NCI-H187 treated with DMSO at 0.1 percent for 48 hours (cell line): Measurements from ENCODE around the gene ALLC.

Source experiments
- DNase-seq: peaks from one replicate; lab custom pipeline; 2025; lab: John Stamatoyannopoulos, UW

Gene ALLC

DNA sequence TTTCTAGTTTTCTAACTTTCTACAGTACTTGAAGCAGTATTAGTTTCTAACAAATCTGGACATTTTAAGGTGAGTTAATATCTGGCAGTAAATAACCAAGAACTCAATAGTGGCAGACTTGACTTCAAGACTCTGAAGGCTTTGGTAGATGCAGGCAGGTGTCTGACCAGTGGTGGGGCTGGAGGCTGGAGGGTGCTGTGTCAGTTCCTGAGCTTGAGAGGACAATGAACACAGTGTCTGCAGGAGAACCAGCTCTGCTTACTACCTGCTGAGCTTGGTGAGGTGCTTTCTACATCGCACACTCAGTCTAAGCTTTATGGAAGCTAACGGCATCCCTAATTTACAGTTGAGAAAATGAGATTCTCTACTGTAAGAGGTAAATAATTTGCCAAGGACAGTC lies 21.2 kb downstream of the ALLC start:
- no peak for DNase-seq

DNA sequence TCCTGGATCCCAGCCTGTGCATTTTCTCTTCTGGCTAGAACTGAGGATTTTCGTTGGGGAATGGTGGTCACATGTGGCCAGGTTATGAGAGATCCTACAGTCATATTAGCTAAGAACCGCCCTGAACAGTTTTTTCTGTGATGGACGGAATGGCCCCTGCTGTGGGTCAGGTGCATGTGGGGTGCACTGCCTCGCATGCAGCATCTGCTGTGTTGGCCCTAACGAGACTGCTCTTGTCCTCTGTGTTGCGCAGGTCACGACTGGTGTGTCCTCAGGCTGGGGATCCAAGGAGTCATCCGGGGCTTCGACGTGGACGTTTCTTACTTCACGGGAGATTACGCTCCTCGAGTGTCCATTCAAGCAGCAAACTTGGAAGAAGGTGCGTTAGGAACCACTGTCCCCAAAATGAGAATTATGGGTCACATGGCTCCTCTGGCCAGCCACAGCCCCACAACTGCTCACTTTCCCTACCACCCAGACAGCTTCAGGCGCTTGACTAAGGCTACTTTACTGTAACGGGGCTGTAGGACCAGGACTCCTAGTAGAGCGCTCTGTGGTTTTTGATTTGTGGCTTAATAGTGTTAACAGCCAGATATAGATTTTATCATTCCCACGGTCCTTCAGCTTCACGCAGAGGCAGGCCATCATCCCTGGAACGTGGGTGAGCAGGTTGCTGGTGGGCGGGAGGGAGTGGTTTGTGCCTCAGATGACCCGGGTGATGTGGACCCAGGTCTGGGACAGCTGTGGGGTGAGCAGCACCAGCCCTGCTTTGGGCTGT lies 21.8 kb downstream of the ALLC start:
- no peak for DNase-seq

- no peak for DNase-seq
These were observed 22.7 kb downstream of the ALLC start for GRCh38 chr2:3680548-3681345.

GRCh38 chr2:3681625-3682024 lies 23.6 kb downstream of the ALLC start:
- DNase-seq: no peak

GRCh38 chr2:3682811-3683210 lies 24.8 kb downstream of the ALLC start:
- no peak for DNase-seq

DNA sequence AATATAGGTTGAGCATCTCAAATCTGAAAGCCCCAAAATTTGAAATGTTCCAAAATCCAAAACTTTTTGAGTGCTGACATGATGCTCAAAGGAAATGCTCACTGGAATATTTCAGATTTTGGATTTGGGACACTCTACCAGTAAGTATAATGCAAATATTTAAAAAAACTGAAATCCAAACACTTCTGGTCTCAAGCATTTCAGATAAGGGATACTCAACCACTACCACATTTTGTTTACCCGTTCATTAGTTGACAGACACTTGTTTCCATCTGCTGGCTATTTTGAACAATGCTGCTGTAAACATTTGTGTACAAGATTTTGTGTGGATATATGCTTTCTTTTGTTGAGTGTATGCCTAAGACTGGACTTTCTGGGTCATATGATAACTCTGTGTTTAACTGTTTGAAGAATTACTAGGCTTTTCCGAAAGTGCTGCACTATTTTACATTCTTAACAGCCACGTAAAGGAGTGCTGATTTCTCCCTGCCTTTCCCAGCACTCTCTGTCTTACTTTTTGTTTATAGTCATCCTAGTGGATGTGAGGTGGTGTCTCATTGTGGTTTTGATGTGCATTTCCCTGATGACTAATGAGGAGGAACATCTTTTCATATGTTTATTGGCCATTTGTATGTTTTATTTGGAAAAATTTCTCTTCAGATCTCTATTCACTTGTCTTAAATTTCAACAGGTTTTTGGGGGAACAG lies 25.9 kb downstream of the ALLC start:
- DNase-seq: no peak

- no peak for DNase-seq
These were observed 32.2 kb downstream of the ALLC start for GRCh38 chr2:3689998-3690748.

DNA sequence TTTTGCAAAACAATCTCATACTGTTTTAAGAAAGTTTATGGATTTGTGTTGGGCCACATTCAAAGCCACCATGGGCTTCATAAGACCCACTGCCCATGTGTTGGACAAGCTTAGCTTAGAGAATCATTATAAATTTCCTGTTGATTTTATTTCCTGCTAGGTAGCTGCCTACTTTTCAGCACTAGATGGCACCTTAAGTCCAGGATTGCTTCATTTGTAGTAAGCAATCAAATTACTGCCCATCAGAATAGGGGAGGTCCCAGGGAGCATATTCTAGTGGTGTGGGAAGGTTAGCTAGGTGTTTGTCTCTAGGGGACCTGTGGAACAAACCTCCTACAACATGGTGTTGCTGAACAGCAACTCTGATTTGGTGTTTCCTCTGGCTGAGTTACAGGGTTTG lies 34.4 kb downstream of the ALLC start:
- DNase-seq: no peak

- no peak for DNase-seq
These were observed 38.5 kb downstream of the ALLC start for GRCh38 chr2:3696545-3696944.

DNA sequence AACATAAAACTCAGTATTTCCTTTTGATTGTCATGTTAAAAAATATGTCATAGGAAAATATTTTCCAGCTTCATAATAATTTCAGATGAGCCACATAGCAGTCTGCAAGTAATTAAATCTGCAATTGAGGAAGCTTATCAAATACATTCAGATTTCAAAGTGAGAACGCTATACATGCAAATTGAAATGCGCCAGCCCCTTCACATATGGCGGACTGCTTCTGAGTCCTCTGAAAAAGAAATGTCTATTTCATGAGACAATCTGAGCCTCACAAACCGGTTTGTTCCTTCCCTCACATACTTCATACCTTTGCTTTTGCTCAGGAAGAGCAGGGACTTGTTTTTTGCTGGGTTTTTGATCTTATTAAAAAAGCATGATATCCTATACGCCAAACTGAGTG lies 43.1 kb downstream of the ALLC start:
- DNase-seq: no peak

GRCh38 chr2:3703236-3703756 lies 45.3 kb downstream of the ALLC start, which contains the start of gene DCDC2C:
TSS of gene DCDC2C (plus strand) at chr2:3703575. CDS start at chr2:3703752, 177 bp downstream.
- no peak for DNase-seq

DNA sequence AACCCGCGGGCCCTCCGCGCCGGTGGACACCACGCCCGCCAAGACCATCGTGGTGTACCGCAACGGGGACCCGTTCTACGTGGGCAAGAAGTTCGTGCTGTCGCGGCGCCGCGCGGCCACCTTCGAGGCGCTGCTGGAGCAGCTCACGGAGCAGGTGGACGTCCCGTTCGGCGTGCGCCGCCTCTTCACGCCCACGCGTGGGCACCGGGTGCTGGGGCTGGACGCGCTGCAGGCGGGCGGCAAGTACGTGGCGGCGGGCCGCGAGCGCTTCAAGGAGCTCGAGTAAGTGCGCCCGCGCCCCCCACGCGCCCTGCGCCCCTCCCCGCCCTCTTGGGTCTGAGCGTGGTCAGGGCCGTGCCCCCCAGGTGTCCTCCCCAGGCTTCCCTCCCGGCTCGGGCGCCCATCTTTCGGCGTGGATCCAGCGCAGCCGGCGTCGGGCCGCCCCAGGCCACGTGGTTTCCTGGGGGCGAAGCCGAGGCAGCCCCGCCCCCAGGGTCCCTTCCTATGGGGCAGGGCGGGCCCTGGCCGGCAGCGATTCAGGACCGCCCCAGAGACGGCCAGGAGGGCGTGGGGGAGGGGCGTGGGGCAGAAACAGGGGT lies 45.9 kb downstream of the ALLC start:
- DNase-seq: no peak

DNA sequence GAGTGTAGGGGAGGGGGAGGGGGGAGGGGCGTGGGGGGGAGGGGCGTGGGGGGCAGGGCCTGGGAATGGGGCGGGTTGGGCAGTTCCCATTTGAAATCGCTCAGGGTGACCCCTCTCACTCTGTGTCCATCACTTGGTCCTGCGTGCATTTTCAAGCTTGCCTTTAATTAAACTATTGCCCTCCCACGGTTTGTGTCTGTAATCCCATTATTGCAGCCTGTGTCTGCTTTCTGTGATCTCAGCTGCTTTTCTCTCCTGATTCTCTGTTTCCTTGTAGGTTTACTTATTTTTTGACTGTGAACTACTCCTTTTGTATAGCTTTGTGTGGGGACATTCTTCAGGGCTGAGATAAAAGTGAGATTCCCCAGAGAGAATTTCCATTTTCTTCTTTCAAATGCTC lies 46.7 kb downstream of the ALLC start:
- no peak for DNase-seq

GRCh38 chr2:3705782-3706181 lies 47.8 kb downstream of the ALLC start:
- no peak for DNase-seq

DNA sequence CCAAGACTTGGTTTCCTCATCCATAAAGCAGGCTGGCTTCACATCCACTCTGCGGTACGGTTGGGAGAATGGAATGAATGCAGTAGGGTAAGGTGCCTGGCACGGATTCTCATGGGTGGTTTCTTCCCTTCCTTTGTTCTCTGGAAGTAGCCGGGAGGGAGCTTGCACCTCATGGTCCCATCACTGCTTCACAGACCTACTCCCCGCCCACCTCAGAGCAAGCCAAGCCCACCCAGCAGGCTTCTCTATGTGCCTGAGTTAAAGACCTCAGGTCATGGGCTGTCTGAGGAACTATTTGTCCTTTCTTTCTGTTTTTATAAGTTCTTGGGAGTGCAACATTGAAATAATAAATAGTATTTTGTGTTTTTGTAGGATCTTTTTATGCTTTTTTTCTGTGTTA lies 48.9 kb downstream of the ALLC start:
- no peak for DNase-seq

DNA sequence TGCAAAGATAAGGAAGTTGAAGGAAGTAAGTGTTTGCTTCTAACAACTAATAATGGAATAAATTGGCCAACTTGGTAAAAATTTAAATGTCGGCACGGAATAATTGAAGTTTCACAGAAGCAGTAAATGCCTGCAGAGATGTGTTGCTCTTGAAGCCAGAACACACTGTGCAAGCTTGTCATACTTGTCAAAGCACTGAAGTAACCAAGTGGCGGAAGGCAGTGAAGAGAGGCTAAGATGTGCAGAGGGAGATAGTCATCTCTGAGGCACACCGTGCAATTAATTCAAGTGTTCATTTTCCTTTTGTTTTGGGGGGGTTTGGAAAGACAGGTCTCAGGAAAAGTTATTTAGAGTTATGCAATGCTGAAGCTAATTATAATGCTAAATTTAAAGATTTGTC lies 50.6 kb downstream of the ALLC start:
- DNase-seq: no peak

GRCh38 chr2:3709225-3709624 lies 51.2 kb downstream of the ALLC start:
- DNase-seq: no peak

GRCh38 chr2:3712424-3712823 lies 54.4 kb downstream of the ALLC start:
- DNase-seq: no peak

- DNase-seq: no peak
These were observed 55.0 kb downstream of the ALLC start for GRCh38 chr2:3712831-3713503.

DNA sequence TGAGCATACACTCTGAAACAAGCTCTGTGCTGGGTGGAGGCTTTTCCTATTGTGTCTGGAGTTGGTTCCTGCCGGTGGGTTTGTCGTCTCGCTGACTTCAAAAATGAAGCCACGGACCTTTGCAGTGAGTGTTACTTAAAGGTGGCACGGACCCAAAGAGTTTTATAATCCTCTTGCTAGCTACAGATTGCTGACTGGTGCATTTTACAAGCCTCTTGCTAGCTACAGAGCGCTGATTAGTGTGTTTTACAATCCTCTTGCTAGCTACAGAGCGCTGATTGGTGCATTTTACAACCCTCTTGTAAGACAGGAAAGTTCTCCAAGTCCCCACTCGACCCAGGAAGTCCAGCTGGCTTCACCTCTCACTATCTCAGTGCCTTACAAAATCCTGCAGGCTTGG lies 60.7 kb downstream of the ALLC start:
- no peak for DNase-seq

DNA sequence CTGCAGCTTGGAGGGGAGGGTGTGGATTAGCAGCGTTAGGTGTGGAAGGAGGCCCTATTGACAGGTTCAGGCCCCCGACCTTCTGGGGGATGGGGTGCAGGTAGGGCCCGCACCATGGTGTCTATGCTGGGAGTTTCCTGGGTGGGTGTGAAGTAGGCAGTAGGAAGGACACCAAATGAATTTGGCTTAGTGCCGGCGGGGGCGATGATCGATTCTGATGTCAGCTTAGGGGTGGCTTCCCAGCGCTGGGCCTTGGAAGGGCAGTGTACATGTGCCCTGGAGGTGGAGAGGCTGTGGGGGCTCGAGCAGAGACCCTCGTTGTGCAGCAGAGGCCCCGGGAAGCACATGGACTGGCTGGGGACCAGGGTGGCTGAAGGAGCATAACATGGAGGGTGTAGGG lies 67.0 kb downstream of the ALLC start:
- DNase-seq: no peak
